H9 (cell line): Measurements from ENCODE around the gene PMAIP1. TPM values are rescaled to one million over a fixed set of nuclear protein-coding genes. Genes with fewer than 3 reads are reported as not detected.

Experiments
- DNase-seq: peaks from one replicate; pipeline ENCODE4 v3.0.0-alpha.2; 2017
- H2AFZ ChIP-seq: one replicate; pipeline ENCODE4 v1.6.1; 2013; ENCODE audit warnings: mild to moderate bottlenecking, low read length, control low read depth, moderate library complexity
- H2AK5ac ChIP-seq: 2 replicates; pipeline ENCODE4 v1.6.1; 2013; ENCODE audit warnings: low read length, control low read depth, mixed read lengths; ENCODE audit not compliant: insufficient read length
- H2BK120ac ChIP-seq: one replicate; pipeline ENCODE4 v1.6.1; 2013; ENCODE audit warnings: low read depth, mild to moderate bottlenecking, low read length, control low read depth, inconsistent platforms; ENCODE audit not compliant: poor library complexity, severe bottlenecking
- H2BK12ac ChIP-seq: 2 replicates; pipeline ENCODE4 v1.6.1; 2013; ENCODE audit warnings: low read length, control low read depth, mixed read lengths, low read depth; ENCODE audit not compliant: insufficient read length
- H2BK15ac ChIP-seq: 2 replicates; pipeline ENCODE4 v1.6.1; 2013; ENCODE audit warnings: low read depth, low read length, control low read depth
- H2BK20ac ChIP-seq: one replicate; pipeline ENCODE4 v1.6.1; 2013; ENCODE audit warnings: low read depth, mild to moderate bottlenecking, low read length, control low read depth, inconsistent platforms; ENCODE audit not compliant: poor library complexity, severe bottlenecking
- H2BK5ac ChIP-seq: 2 replicates; pipeline ENCODE4 v1.6.1; 2013; ENCODE audit warnings: low read length, control low read depth, mixed read lengths; ENCODE audit not compliant: insufficient read length
- H3K14ac ChIP-seq: 2 replicates; pipeline ENCODE4 v1.6.1; 2013; ENCODE audit warnings: low read length, control low read depth; ENCODE audit not compliant: insufficient read depth
- H3K18ac ChIP-seq: 2 replicates; pipeline ENCODE4 v1.6.1; 2013; ENCODE audit warnings: low read depth, mild to moderate bottlenecking, mixed read lengths, low read length, control low read depth; ENCODE audit not compliant: insufficient read length
- H3K23ac ChIP-seq: 2 replicates; pipeline ENCODE4 v1.6.1; 2013; ENCODE audit warnings: low read length, control low read depth, mixed read lengths, low read depth; ENCODE audit not compliant: insufficient read length
- H3K23me2 ChIP-seq: 2 replicates; pipeline ENCODE4 v1.6.1; 2013; ENCODE audit warnings: low read depth, mild to moderate bottlenecking, mixed read lengths, low read length, control low read depth; ENCODE audit not compliant: insufficient read length, poor library complexity, severe bottlenecking
- H3K27ac ChIP-seq: 2 replicates; pipeline ENCODE4 v1.5.1; 2013; ENCODE audit warnings: low read length, control low read depth, mixed read lengths, low read depth; ENCODE audit not compliant: insufficient read length
- H3K27me3 ChIP-seq: 2 replicates; pipeline ENCODE4 v1.6.1; 2013; ENCODE audit warnings: low read length, control low read depth, inconsistent platforms; ENCODE audit not compliant: insufficient read depth
- H3K4ac ChIP-seq: 2 replicates; pipeline ENCODE4 v1.6.1; 2013; ENCODE audit warnings: low read depth, mild to moderate bottlenecking, control low read depth, inconsistent platforms, low read length, moderate library complexity
- H3K4me1 ChIP-seq: 2 replicates; pipeline ENCODE4 v1.6.1; 2013; ENCODE audit warnings: low read length, control low read depth, inconsistent platforms; ENCODE audit not compliant: insufficient read depth
- H3K4me2 ChIP-seq: 2 replicates; pipeline ENCODE4 v1.6.1; 2013; ENCODE audit warnings: low read length, control low read depth, mixed read lengths; ENCODE audit not compliant: insufficient read length, insufficient read depth
- H3K56ac ChIP-seq: 2 replicates; pipeline ENCODE4 v1.6.1; 2013; ENCODE audit warnings: low read depth, mild to moderate bottlenecking, mixed read lengths, low read length, control low read depth; ENCODE audit not compliant: insufficient read length
- H3K79me1 ChIP-seq: 2 replicates; pipeline ENCODE4 v1.6.1; 2013; ENCODE audit warnings: low read depth, mild to moderate bottlenecking, moderate library complexity, low read length, control low read depth, inconsistent platforms; ENCODE audit not compliant: insufficient read depth, poor library complexity, severe bottlenecking
- H3K79me2 ChIP-seq: 2 replicates; pipeline ENCODE4 v1.6.1; 2013; ENCODE audit warnings: low read length, control low read depth, inconsistent platforms; ENCODE audit not compliant: insufficient read depth
- H3K9ac ChIP-seq: 2 replicates; pipeline ENCODE4 v1.6.1; 2013; ENCODE audit warnings: low read length, control low read depth, mixed read lengths; ENCODE audit not compliant: insufficient read length; ENCODE audit errors: extremely low read depth
- H3K9me3 ChIP-seq: one replicate; pipeline ENCODE4 v1.6.1; 2013; ENCODE audit warnings: low read depth, low read length, inconsistent platforms; ENCODE audit not compliant: control insufficient read depth
- H3T11ph ChIP-seq: one replicate; pipeline ENCODE4 v1.6.1; 2013; ENCODE audit warnings: mild to moderate bottlenecking, low read length, control low read depth, inconsistent platforms
- H4K20me1 ChIP-seq: one replicate; pipeline ENCODE4 v1.6.1; 2013; ENCODE audit not compliant: control insufficient read depth, insufficient read length, insufficient read depth
- H4K5ac ChIP-seq: 2 replicates; pipeline ENCODE4 v1.6.1; 2013; ENCODE audit warnings: low read depth, mild to moderate bottlenecking, mixed read lengths, low read length, control low read depth; ENCODE audit not compliant: insufficient read length
- H4K8ac ChIP-seq: replicated peaks from 2 replicates; pipeline ENCODE4 v1.6.1; 2013; ENCODE audit warnings: low read length, control low read depth, mixed read lengths, low read depth; ENCODE audit not compliant: insufficient read length
- H4K91ac ChIP-seq: 2 replicates; pipeline ENCODE4 v1.6.1; 2013; ENCODE audit warnings: low read depth, mild to moderate bottlenecking, moderate library complexity, mixed read lengths, low read length, control low read depth; ENCODE audit not compliant: insufficient read length
- H3K27ac Mint-ChIP-seq, 3 experiments: 2 replicates in 2 of 3; 3 replicates in 1 of 3; pipeline ENCODE4 v1.8.0; 2020 to 2021; ENCODE audit warnings: mixed read lengths in 3 of 3, mild to moderate bottlenecking in 1 of 3, moderate library complexity in 1 of 3
- H3K27me3 Mint-ChIP-seq: 2 replicates; pipeline ENCODE4 v1.8.0; 2021; ENCODE audit warnings: low read depth, mild to moderate bottlenecking, moderate library complexity, mixed read lengths
- H3K36me3 Mint-ChIP-seq, 3 experiments: 2 replicates in 2 of 3; 3 replicates in 1 of 3; pipeline ENCODE4 v1.8.0; 2020 to 2021; ENCODE audit warnings: low read depth in 3 of 3, mixed read lengths in 3 of 3; ENCODE audit not compliant: insufficient read depth in 1 of 3
- H3K4me1 Mint-ChIP-seq, 2 experiments: 2 replicates each; pipeline ENCODE4 v1.8.0; 2020; ENCODE audit warnings: mixed read lengths in 2 of 2
- H3K4me3 Mint-ChIP-seq, 2 experiments: 2 replicates in 1 of 2; 3 replicates in 1 of 2; pipeline ENCODE4 v1.8.0; 2020 to 2021; ENCODE audit warnings: mild to moderate bottlenecking in 2 of 2, mixed read lengths in 2 of 2, moderate library complexity in 1 of 2
- H3K9me3 Mint-ChIP-seq, 2 experiments: 2 replicates in 1 of 2; 3 replicates in 1 of 2; pipeline ENCODE4 v1.8.0; 2020; ENCODE audit warnings: mild to moderate bottlenecking in 2 of 2, mixed read lengths in 2 of 2, moderate library complexity in 1 of 2
- WGBS: extraction: QIAGEN DNeasy Blood & Tissue Kit; methylation state at CpG from one replicate; pipeline ENCODE4 v1.1.7; 2013; ENCODE audit warnings: missing lambda C conversion rate, low lambda C conversion rate, mixed read lengths; ENCODE audit not compliant: insufficient read length; ENCODE audit errors: extremely low coverage; 5-methylcytosine and 5-hydroxymethylcytosine counted together
- total RNA-seq: library from RNA; stranded (reverse); gene quantifications from 2 replicates; pipeline ENCODE4 v1.2.1, GENCODE V29; 2021
- TF ChIP-seq, protein P1 (sequence below): fragments of 200-600 bp; sonication (generic); conservative IDR thresholded peaks from 3 replicates; pipeline ENCODE4 v1.8.0; 2021; ENCODE audit warnings: antibody characterized with exemption, mild to moderate bottlenecking

PMAIP1 gene
- total RNA-seq, 1 experiment from 2014 or later, result 152 TPM

DNA sequence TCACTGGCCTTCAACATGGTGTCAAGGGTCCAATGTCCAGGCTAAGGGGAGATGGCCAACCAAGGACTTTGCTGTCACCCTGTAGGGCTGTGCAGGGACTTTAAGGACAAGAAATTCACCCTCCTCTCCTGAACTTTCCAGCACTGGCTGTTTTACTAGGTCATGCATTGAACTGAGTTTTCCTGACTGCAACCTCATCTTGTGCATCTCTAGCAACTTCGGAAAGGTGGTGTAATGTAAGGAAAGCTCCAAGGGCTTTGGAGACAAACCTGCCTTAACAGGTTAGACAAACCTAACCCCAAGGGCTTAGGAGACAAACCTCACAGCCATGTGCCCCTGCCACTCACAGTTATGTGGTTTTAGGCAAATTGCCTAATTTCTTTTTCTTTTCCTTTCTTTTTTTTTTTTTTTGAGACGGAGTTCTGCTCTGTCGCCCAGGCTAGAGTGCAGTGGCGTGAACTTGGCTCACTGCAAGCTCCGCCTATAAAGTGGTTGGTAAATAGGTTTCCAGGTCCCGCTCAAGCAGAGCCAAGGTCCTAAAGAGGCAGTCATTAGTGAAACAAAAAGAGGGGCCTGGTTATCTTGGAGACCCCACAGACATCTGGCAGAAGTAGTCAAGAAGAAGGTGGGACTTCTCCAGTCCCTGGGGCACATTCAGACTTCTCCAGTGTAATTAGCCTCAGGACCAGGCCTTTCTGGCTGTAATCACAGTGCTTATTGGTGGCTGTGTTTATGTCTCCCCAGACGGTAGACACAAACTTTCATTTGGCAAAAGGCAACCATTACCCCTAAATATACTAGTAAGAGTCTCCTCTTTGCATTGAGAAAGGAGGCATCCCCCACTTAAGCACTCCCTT is 37.6 kb upstream of the PMAIP1 start:
- H3K56ac ChIP-seq, result no peak overlapping the region
- H3K27ac ChIP-seq, result no peak overlapping the region
- no peak overlapping the region for H3T11ph ChIP-seq
- H3K14ac ChIP-seq, result no peak overlapping the region
- peaks cover 44 to 50% of the 10 kb centered on the region in 2 experiments for H3K4me1 Mint-ChIP-seq
- H3K9me3 Mint-ChIP-seq, result no peaks in the 10 kb centered on the region; a peak in 1 of 5 replicates
- no peaks in the 10 kb centered on the region for H3K27me3 Mint-ChIP-seq
- H3K9ac ChIP-seq, result no peak overlapping the region
- H4K8ac ChIP-seq, result no peak overlapping the region
- H3K4ac ChIP-seq, result peak overlapping the region; percentile 35; the same call in 1 of the 2 replicates
- TF ChIP-seq, protein P1, sequence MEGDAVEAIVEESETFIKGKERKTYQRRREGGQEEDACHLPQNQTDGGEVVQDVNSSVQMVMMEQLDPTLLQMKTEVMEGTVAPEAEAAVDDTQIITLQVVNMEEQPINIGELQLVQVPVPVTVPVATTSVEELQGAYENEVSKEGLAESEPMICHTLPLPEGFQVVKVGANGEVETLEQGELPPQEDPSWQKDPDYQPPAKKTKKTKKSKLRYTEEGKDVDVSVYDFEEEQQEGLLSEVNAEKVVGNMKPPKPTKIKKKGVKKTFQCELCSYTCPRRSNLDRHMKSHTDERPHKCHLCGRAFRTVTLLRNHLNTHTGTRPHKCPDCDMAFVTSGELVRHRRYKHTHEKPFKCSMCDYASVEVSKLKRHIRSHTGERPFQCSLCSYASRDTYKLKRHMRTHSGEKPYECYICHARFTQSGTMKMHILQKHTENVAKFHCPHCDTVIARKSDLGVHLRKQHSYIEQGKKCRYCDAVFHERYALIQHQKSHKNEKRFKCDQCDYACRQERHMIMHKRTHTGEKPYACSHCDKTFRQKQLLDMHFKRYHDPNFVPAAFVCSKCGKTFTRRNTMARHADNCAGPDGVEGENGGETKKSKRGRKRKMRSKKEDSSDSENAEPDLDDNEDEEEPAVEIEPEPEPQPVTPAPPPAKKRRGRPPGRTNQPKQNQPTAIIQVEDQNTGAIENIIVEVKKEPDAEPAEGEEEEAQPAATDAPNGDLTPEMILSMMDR, result no peak
- no peak overlapping the region for H4K5ac ChIP-seq
- H4K20me1 ChIP-seq, result no peaks in the 10 kb centered on the region
- H2BK120ac ChIP-seq, result no peak overlapping the region
- H3K4me2 ChIP-seq, result no peak overlapping the region
- DNase-seq, result no peak
- H3K27me3 ChIP-seq, result no peaks in the 10 kb centered on the region
- no peak overlapping the region for H2AFZ ChIP-seq
- H2BK12ac ChIP-seq, result peak overlapping the region; percentile 1
- peak overlapping the region in 2 of 3 experiments; percentile 61 to 100; a peak in 1 of 7 replicates for H3K27ac Mint-ChIP-seq
- no peaks in the 10 kb centered on the region for H3K23me2 ChIP-seq
- no peak overlapping the region for H4K91ac ChIP-seq
- H2AK5ac ChIP-seq, result no peak overlapping the region
- H2BK20ac ChIP-seq, result peak overlapping the region; percentile 64
- H2BK5ac ChIP-seq, result no peak overlapping the region
- no peaks in the 10 kb centered on the region for H3K36me3 Mint-ChIP-seq
- H3K4me3 Mint-ChIP-seq, result no peak overlapping the region
- no CpG with 5 or more reads among the region's 7 CpGs for WGBS
- H3K18ac ChIP-seq, result peak overlapping the region; percentile 61
- H2BK15ac ChIP-seq, result no peak overlapping the region
- H3K9me3 ChIP-seq, result no peaks in the 10 kb centered on the region
- H3K79me2 ChIP-seq, result no peaks in the 10 kb centered on the region
- no peak overlapping the region for H3K23ac ChIP-seq
- peaks cover 19% of the 10 kb centered on the region; the same call in 1 of the 2 replicates for H3K4me1 ChIP-seq
- H3K79me1 ChIP-seq, result no peaks in the 10 kb centered on the region
